ENCODE measurements around the gene HPCAL1. TPM values are rescaled to one million over a fixed set of nuclear protein-coding genes. Genes with fewer than 3 reads are reported as not detected.

The HPCAL1 gene
- total and polyA plus RNA-seq, 2 experiments from 2014 or later, result 8.3 to 25.4 TPM

DNA sequence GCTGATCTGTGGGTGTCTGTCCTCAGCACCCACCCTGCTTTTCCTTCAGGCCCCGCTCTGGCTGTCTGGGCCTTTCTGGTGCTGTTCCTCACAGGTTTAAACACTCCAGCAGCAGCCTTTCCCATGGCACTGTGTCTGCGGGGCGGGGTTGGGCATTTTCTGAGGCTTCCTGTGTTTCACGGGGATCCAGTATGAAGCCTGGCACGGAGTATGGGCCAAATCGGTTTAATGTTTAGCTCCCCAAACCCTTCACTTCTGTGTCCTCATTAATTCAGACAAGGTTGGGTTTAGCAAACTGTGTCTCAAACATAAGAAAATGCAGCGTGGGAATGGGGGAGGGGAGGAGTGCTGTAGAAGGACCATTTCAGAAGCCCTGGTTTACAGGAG is 44.9 kb downstream of the HPCAL1 start:
- Histone ChIP-seq H3K36me3 (ENCODE audit: insufficient read depth) (no peaks in the 10 kb centered on the region), H3K27ac (ENCODE audit: low read depth) (no peak overlapping the region), H3K79me2 (replicated peaks; ENCODE audit: insufficient read depth) (no peaks in the 10 kb centered on the region), H3K4me2 (no peak overlapping the region; the same call in 1 of the 2 replicates), H2AFZ (no peak overlapping the region), H4K20me1 (replicated peaks; ENCODE audit: insufficient read depth) (no peaks in the 10 kb centered on the region; the same call in 1 of the 2 replicates), H3F3A (replicated peaks; ENCODE audit: low read depth) (no peaks in the 10 kb centered on the region), H3K27me3 (ENCODE audit: insufficient read depth) (no peaks in the 10 kb centered on the region), H3K4me1 (ENCODE audit: insufficient read depth) (0 out of 2 replicates have a peak, but pooled peaks cover 3% of the 10 kb centered on the region), H3K4me3 (no peak overlapping the region), H3K9me2 (ENCODE audit: insufficient read depth) (no peaks in the 10 kb centered on the region)
- Mint-ChIP-seq H3K9me3 (no peaks in the 10 kb centered on the region), H3K36me3 (ENCODE audit: low read depth) (no peaks in the 10 kb centered on the region), H3K4me1 (peaks cover 15% of the 10 kb centered on the region), H3K27ac (no peak overlapping the region), H3K27me3 (ENCODE audit: insufficient read depth, low read depth, poor library complexity) (peaks cover 2% of the 10 kb centered on the region), H3K4me3 (no peak overlapping the region)
- DNase-seq (ENCODE audit: low spot score) (no peak), ATAC-seq (no peak)
- no peak for TF ChIP-seq ZNF114 (CRISPR knock-in tag; IDR thresholded peaks at IDR 0.05)
- no peak for TF ChIP-seq EZH2phosphoT487 (IDR thresholded peaks at IDR 0.05; ENCODE audit: unreplicated experiment)

DNA sequence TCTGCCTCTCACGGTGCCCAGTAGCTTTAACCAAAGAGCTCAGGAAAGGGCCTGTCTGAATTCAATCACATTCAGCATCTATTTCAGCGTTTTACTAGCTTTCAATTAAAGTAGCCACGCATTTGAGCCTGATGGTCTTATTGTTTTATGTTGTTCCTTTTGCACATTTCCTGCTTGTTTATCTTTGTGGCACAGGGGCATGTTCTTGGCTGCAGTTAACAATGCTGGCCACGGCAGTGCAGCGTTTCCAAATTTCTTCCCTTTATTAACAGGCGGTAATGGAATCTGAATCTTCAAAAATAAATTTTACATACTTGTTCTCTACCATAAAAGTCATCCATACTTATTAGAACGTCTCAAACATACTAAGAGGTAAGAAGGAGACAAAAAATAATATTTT is 46.2 kb downstream of the HPCAL1 start:
- H3K9me3 Mint-ChIP-seq, result no peaks in the 10 kb centered on the region
- H3K79me2 ChIP-seq (replicated peaks; ENCODE audit: insufficient read depth), result no peaks in the 10 kb centered on the region

DNA sequence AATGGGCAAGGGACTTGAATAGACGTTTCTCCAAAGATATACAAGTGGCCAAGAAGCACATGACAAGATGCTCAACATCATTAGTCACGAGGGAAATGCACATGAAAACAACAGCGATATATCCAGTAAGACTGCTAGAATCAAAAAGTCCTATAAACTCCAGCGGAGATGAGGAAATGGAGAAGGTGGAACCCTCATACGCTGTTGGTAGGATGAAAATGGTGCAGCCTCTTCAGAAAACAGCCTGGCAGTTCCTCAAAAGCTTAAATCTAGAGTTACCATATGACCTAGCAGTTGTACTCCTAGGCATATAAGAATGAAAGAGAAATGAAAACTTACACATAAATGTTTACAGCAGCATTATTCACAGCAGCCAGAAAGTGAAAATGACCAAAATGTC is 48.1 kb downstream of the HPCAL1 start:
- H3K9me2 ChIP-seq (ENCODE audit: insufficient read depth), result no peaks in the 10 kb centered on the region
- Mint-ChIP-seq H3K9me3 (no peaks in the 10 kb centered on the region), H3K36me3 (ENCODE audit: low read depth) (no peaks in the 10 kb centered on the region), H3K27ac (no peak overlapping the region), H3K4me1 (peaks cover 13% of the 10 kb centered on the region), H3K27me3 (ENCODE audit: insufficient read depth, low read depth, poor library complexity) (peaks cover 2% of the 10 kb centered on the region), H3K4me3 (no peak overlapping the region)
- H3K4me3 ChIP-seq, result no peak overlapping the region
- H3K36me3 ChIP-seq (ENCODE audit: insufficient read depth), result no peaks in the 10 kb centered on the region
- H4K20me1 ChIP-seq (replicated peaks; ENCODE audit: insufficient read depth), result no peaks in the 10 kb centered on the region; the same call in 1 of the 2 replicates
- H3K79me2 ChIP-seq (replicated peaks; ENCODE audit: insufficient read depth), result no peaks in the 10 kb centered on the region
- 0 out of 2 replicates have a peak, but pooled peaks cover 3% of the 10 kb centered on the region for H3K4me1 ChIP-seq (ENCODE audit: insufficient read depth)
- ATAC-seq, result no peak
- no peak overlapping the region for H2AFZ ChIP-seq
- H3K27ac ChIP-seq (ENCODE audit: low read depth), result no peak overlapping the region
- DNase-seq (ENCODE audit: low spot score), result no peak
- no peak overlapping the region for H3K4me2 ChIP-seq
- no peaks in the 10 kb centered on the region for H3K27me3 ChIP-seq (ENCODE audit: insufficient read depth)
- H3F3A ChIP-seq (replicated peaks; ENCODE audit: low read depth), result no peaks in the 10 kb centered on the region
- no peak for TF ChIP-seq REST (IDR thresholded peaks at IDR 0.05; ENCODE audit: unreplicated experiment)
- no peak for TF ChIP-seq EZH2phosphoT487 (IDR thresholded peaks at IDR 0.05; ENCODE audit: unreplicated experiment)
- no peak for TF ChIP-seq CREB1 (CRISPR knock-in tag; IDR thresholded peaks at IDR 0.05; ENCODE audit: low read depth)
- TF ChIP-seq, protein P1, sequence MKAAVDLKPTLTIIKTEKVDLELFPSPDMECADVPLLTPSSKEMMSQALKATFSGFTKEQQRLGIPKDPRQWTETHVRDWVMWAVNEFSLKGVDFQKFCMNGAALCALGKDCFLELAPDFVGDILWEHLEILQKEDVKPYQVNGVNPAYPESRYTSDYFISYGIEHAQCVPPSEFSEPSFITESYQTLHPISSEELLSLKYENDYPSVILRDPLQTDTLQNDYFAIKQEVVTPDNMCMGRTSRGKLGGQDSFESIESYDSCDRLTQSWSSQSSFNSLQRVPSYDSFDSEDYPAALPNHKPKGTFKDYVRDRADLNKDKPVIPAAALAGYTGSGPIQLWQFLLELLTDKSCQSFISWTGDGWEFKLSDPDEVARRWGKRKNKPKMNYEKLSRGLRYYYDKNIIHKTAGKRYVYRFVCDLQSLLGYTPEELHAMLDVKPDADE (IDR thresholded peaks at IDR 0.05), result no peak
- TF ChIP-seq, protein P2, sequence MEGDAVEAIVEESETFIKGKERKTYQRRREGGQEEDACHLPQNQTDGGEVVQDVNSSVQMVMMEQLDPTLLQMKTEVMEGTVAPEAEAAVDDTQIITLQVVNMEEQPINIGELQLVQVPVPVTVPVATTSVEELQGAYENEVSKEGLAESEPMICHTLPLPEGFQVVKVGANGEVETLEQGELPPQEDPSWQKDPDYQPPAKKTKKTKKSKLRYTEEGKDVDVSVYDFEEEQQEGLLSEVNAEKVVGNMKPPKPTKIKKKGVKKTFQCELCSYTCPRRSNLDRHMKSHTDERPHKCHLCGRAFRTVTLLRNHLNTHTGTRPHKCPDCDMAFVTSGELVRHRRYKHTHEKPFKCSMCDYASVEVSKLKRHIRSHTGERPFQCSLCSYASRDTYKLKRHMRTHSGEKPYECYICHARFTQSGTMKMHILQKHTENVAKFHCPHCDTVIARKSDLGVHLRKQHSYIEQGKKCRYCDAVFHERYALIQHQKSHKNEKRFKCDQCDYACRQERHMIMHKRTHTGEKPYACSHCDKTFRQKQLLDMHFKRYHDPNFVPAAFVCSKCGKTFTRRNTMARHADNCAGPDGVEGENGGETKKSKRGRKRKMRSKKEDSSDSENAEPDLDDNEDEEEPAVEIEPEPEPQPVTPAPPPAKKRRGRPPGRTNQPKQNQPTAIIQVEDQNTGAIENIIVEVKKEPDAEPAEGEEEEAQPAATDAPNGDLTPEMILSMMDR (conservative IDR thresholded peaks at IDR 0.05; ENCODE audit: low read depth in 2 of 2), result no peak
- TF ChIP-seq JUNB (IDR thresholded peaks at IDR 0.05; ENCODE audit: unreplicated experiment), result no peak
- no peak for TF ChIP-seq NANOG (IDR thresholded peaks at IDR 0.05; ENCODE audit: borderline replicate concordance)
- no peak for TF ChIP-seq ZNF114 (CRISPR knock-in tag; IDR thresholded peaks at IDR 0.05)
- no peak for TF ChIP-seq STAT1 (IDR thresholded peaks at IDR 0.05; ENCODE audit: unreplicated experiment)
- no peak for TF ChIP-seq EZH2 (IDR thresholded peaks at IDR 0.05; ENCODE audit: low read depth, unreplicated experiment)

More for the DNA sequence above, 46.2 kb downstream of the HPCAL1 start:
- H3K9me2 ChIP-seq (ENCODE audit: insufficient read depth), result no peaks in the 10 kb centered on the region
- DNase-seq (ENCODE audit: low spot score) (no peak), ATAC-seq (no peak)
- H3K4me2 ChIP-seq, result no peak overlapping the region
- Mint-ChIP-seq H3K27me3 (ENCODE audit: insufficient read depth, low read depth, poor library complexity) (peaks cover 2% of the 10 kb centered on the region), H3K27ac (no peak overlapping the region), H3K36me3 (ENCODE audit: low read depth) (no peaks in the 10 kb centered on the region), H3K4me1 (peaks cover 15% of the 10 kb centered on the region), H3K4me3 (no peak overlapping the region)
- no peak overlapping the region for H3K4me3 ChIP-seq
- H4K20me1 ChIP-seq (replicated peaks; ENCODE audit: insufficient read depth), result no peaks in the 10 kb centered on the region; the same call in 1 of the 2 replicates
- H3K36me3 ChIP-seq (ENCODE audit: insufficient read depth), result no peaks in the 10 kb centered on the region
- no peak for TF ChIP-seq ZNF331 (CRISPR knock-in tag; IDR thresholded peaks at IDR 0.05; ENCODE audit: low read depth)
- no peak overlapping the region for H3K27ac ChIP-seq (ENCODE audit: low read depth)
- H3K4me1 ChIP-seq (ENCODE audit: insufficient read depth), result 0 out of 2 replicates have a peak, but pooled peaks cover 3% of the 10 kb centered on the region
- H3K27me3 ChIP-seq (ENCODE audit: insufficient read depth), result no peaks in the 10 kb centered on the region
- H2AFZ ChIP-seq, result no peak overlapping the region
- no peaks in the 10 kb centered on the region for H3F3A ChIP-seq (replicated peaks; ENCODE audit: low read depth)

Data from GM23338 (cell line).